Measurements from ENCODE around the gene VPS13D. TPM values are rescaled to one million over a fixed set of nuclear protein-coding genes. Genes with fewer than 3 reads are reported as not detected.

Gene VPS13D
- total and polyA plus RNA-seq, 2 of the 4 experiments (the other 2 are of a cell fraction): 9.0 to 16.3 TPM

DNA sequence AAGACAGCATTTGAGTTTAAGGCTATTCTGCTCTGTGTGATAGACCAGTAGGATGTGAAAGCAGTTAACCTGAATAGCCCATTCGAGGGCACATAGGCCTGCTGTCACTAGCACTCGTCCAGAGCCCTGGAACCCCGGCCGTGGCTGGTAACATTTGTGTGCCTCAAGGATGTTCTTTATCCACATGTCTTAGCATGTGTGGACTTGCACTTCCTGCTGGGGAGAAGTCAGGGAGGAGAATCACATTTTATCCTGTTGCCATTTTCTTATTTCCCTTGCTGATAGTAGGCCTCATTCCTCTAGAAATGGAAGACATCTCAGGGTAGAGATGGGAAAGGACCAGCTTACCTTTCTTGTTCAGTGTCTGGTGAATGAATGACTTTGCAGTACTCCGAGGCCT lies 54.7 kb downstream of the VPS13D start:
- H3K36me3 ChIP-seq (ENCODE audit: control insufficient read depth, insufficient read depth, low read length): peaks cover 32% of the 10 kb centered on the region

More for the DNA sequence above, 54.7 kb downstream of the VPS13D start:
- H3K9ac ChIP-seq (ENCODE audit: low read depth, low read length): no peak overlapping the region
- WGBS, 2 experiments (ENCODE audit: extremely low coverage in 2 of 2, insufficient read length in 1 of 2): no CpG with 5 or more reads among the region's 5 CpGs
- peaks cover 13 to 23% of the 10 kb centered on the region in 2 experiments; a peak in 3 of 4 replicates for H3K79me1 ChIP-seq (ENCODE audit: low read depth in 1 of 2, low read length in 2 of 2)
- in situ Hi-C loops (cut with MboI; ENCODE audit: low sequenced_read_pairs) (no loop called here), intact Hi-C loops (cut with micrococcal nuclease) (no loop called here), dilution Hi-C loops (cut with HindIII; ENCODE audit: low sequenced_read_pairs, unreplicated experiment) (no loop called here)
- DNase-seq (no peak), ATAC-seq (ENCODE audit: low read depth) (no peak)
- H3K56ac ChIP-seq (ENCODE audit: extremely low read depth, insufficient read depth, low read length): no peak overlapping the region
- H3K14ac ChIP-seq (replicated peaks; ENCODE audit: low read depth, low read length): no peak overlapping the region
- H3K4ac ChIP-seq (ENCODE audit: low read depth, low read length): no peak overlapping the region
- peaks cover 10% of the 10 kb centered on the region; the same call in 1 of the 2 replicates for H3K9me1 ChIP-seq (ENCODE audit: insufficient read depth, low read length)
- ChIA-PET CTCF (no interaction called here), POLR2A (ENCODE audit: unreplicated experiment) (no interaction called here)
- no peak overlapping the region for H3K4me3 ChIP-seq (ENCODE audit: insufficient read depth, low read depth, low read length)
- no peak for TF ChIP-seq MAFK (IDR thresholded peaks at IDR 0.05; ENCODE audit: low read depth, low read length)
- TF ChIP-seq RAD21 (IDR thresholded peaks at IDR 0.05; ENCODE audit: low read length): no peak
- no peak for TF ChIP-seq POLR2A (IDR thresholded peaks at IDR 0.05; ENCODE audit: low read depth, low read length)
- no peak for TF ChIP-seq FOS (IDR thresholded peaks at IDR 0.05; ENCODE audit: low read depth, low read length)
- TF ChIP-seq RFX5 (IDR thresholded peaks at IDR 0.05; ENCODE audit: low read depth, low read length): no peak
- TF ChIP-seq, protein P1, sequence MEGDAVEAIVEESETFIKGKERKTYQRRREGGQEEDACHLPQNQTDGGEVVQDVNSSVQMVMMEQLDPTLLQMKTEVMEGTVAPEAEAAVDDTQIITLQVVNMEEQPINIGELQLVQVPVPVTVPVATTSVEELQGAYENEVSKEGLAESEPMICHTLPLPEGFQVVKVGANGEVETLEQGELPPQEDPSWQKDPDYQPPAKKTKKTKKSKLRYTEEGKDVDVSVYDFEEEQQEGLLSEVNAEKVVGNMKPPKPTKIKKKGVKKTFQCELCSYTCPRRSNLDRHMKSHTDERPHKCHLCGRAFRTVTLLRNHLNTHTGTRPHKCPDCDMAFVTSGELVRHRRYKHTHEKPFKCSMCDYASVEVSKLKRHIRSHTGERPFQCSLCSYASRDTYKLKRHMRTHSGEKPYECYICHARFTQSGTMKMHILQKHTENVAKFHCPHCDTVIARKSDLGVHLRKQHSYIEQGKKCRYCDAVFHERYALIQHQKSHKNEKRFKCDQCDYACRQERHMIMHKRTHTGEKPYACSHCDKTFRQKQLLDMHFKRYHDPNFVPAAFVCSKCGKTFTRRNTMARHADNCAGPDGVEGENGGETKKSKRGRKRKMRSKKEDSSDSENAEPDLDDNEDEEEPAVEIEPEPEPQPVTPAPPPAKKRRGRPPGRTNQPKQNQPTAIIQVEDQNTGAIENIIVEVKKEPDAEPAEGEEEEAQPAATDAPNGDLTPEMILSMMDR (conservative IDR thresholded peaks at IDR 0.05; ENCODE audit: low read depth, low read length): no peak
- TF ChIP-seq RCOR1 (IDR thresholded peaks at IDR 0.05; ENCODE audit: insufficient replicate concordance, low read length): no peak
- TF ChIP-seq, protein P2, sequence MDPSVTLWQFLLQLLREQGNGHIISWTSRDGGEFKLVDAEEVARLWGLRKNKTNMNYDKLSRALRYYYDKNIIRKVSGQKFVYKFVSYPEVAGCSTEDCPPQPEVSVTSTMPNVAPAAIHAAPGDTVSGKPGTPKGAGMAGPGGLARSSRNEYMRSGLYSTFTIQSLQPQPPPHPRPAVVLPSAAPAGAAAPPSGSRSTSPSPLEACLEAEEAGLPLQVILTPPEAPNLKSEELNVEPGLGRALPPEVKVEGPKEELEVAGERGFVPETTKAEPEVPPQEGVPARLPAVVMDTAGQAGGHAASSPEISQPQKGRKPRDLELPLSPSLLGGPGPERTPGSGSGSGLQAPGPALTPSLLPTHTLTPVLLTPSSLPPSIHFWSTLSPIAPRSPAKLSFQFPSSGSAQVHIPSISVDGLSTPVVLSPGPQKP (IDR thresholded peaks at IDR 0.05; ENCODE audit: borderline replicate concordance, low read depth, low read length): no peak
- TF ChIP-seq MAZ (IDR thresholded peaks at IDR 0.05; ENCODE audit: borderline replicate concordance, low read depth, low read length): no peak
- TF ChIP-seq, protein P3, sequence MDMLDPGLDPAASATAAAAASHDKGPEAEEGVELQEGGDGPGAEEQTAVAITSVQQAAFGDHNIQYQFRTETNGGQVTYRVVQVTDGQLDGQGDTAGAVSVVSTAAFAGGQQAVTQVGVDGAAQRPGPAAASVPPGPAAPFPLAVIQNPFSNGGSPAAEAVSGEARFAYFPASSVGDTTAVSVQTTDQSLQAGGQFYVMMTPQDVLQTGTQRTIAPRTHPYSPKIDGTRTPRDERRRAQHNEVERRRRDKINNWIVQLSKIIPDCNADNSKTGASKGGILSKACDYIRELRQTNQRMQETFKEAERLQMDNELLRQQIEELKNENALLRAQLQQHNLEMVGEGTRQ (IDR thresholded peaks at IDR 0.05; ENCODE audit: low read depth, low read length): no peak
- no peak for TF ChIP-seq BHLHE40 (IDR thresholded peaks at IDR 0.05; ENCODE audit: low read depth, low read length)
- TF ChIP-seq CEBPB (IDR thresholded peaks at IDR 0.05; ENCODE audit: low read depth, low read length): no peak
- TF ChIP-seq MXI1 (IDR thresholded peaks at IDR 0.05; ENCODE audit: borderline replicate concordance, low read depth, low read length): no peak
- no peak for TF ChIP-seq CHD1 (IDR thresholded peaks at IDR 0.05; ENCODE audit: low read depth, low read length)
- TF ChIP-seq SMC3 (IDR thresholded peaks at IDR 0.05; ENCODE audit: low read depth, low read length): no peak
- TF ChIP-seq NFE2L2 (IDR thresholded peaks at IDR 0.05; ENCODE audit: low read depth, low read length): no peak
- H3K27ac ChIP-seq (ENCODE audit: insufficient read depth, low read length): no peak overlapping the region
- no peaks in the 10 kb centered on the region for H3K4me1 ChIP-seq (ENCODE audit: control insufficient read depth, insufficient read depth, low read length)
- no peak overlapping the region for H2AK9ac ChIP-seq (replicated peaks; ENCODE audit: low read depth, low read length, poor library complexity)
- H4K5ac ChIP-seq (ENCODE audit: low read depth, low read length): no peak overlapping the region
- H4K20me1 ChIP-seq (ENCODE audit: insufficient read depth, low read length): peaks cover 4% of the 10 kb centered on the region
- no peak overlapping the region for H3K23ac ChIP-seq (ENCODE audit: low read depth, low read length)
- BruUV-seq (replicated peaks): no TSS peak
- no peak overlapping the region for H4K8ac ChIP-seq (ENCODE audit: low read depth in 2 of 2, low read length in 2 of 2)
- H2BK20ac ChIP-seq (ENCODE audit: low read depth, low read length): no peak overlapping the region
- H3K9me3 ChIP-seq (ENCODE audit: control insufficient read depth, insufficient read depth, low read length): no peaks in the 10 kb centered on the region
- no peak overlapping the region for H4K91ac ChIP-seq (ENCODE audit: insufficient read depth, low read depth, low read length)
- H2BK15ac ChIP-seq (ENCODE audit: low read depth, low read length): no peak overlapping the region
- H3K18ac ChIP-seq (ENCODE audit: low read depth, low read length): no peak overlapping the region
- H2BK120ac ChIP-seq (ENCODE audit: low read depth, low read length): no peak overlapping the region
- H3K4me2 ChIP-seq (ENCODE audit: low read depth, low read length): no peak overlapping the region
- H2BK5ac ChIP-seq (ENCODE audit: low read depth, low read length, poor library complexity, severe bottlenecking): no peak overlapping the region
- no peak overlapping the region for H2AFZ ChIP-seq (replicated peaks; ENCODE audit: low read length, poor library complexity)
- H2AK5ac ChIP-seq (ENCODE audit: low read depth, low read length): no peak overlapping the region
- H3K27me3 ChIP-seq (ENCODE audit: control insufficient read depth, insufficient read depth, low read length): no peaks in the 10 kb centered on the region
